Kidney (tissue), 14 donors: ENCODE measurements around the gene TSHZ2. TPM values are rescaled to one million over a fixed set of nuclear protein-coding genes. Genes with fewer than 3 reads are reported as not detected.

ENCODE experiments used
- DNase-seq, 5 donors: peaks; one replicate each; pipeline ENCODE4 v3.0.0-alpha.2; 2013 to 2020
- FAIRE-seq: peaks from 2 replicates; lab custom pipeline; 2012; peaks lifted over from hg19 to GRCh38; lab: Jason Lieb, UNC
- H3K27ac ChIP-seq, 2 donors: one replicate each; pipeline ENCODE4 v1.7.0; 2013; ENCODE audit warnings: low read depth in 2 of 2, low read length in 2 of 2, inconsistent platforms in 1 of 2
- H3K27me3 ChIP-seq: one replicate; pipeline ENCODE4 v1.7.1; 2013; ENCODE audit warnings: low read length, inconsistent platforms; ENCODE audit not compliant: control insufficient read depth, insufficient read depth
- H3K36me3 ChIP-seq, 3 donors: one replicate each; pipeline versions ENCODE4 v1.7.0 to v1.7.1; 2013; ENCODE audit warnings: low read length in 3 of 3, control low read depth in 1 of 3, inconsistent platforms in 1 of 3; ENCODE audit not compliant: insufficient read depth in 3 of 3, control insufficient read depth in 2 of 3
- H3K4me1 ChIP-seq, 3 donors: one replicate each; pipeline versions ENCODE4 v1.7.0 to v1.7.1; 2013; ENCODE audit warnings: low read length in 3 of 3, inconsistent platforms in 1 of 3, low read depth in 1 of 3; ENCODE audit not compliant: control insufficient read depth in 2 of 3, insufficient read depth in 2 of 3
- H3K4me3 ChIP-seq, 3 donors: one replicate each; pipeline versions ENCODE4 v1.7.0 to v1.8.1; 2013; ENCODE audit warnings: low read length in 3 of 3, control low read depth in 1 of 3, inconsistent platforms in 1 of 3
- H3K9ac ChIP-seq, 3 donors: one replicate each; pipeline versions ENCODE4 v1.7.0 to v1.7.1; 2013; ENCODE audit warnings: low read length in 3 of 3, control low read depth in 1 of 3, inconsistent platforms in 1 of 3
- H3K9me3 ChIP-seq, 3 donors: one replicate each; pipeline versions ENCODE4 v1.7.0 to v1.7.1; 2013; ENCODE audit warnings: low read length in 3 of 3, control low read depth in 1 of 3, inconsistent platforms in 1 of 3; ENCODE audit not compliant: control insufficient read depth in 2 of 3, insufficient read depth in 1 of 3
- intact Hi-C: fragments of 100-400 bp; cut with DNase I; formaldehyde crosslinking; loops from one replicate; pipeline ENCODE4 v1.11.1; 2022
- polyA plus RNA-seq: library from polyadenylated mRNA; stranded (reverse); fragments of 350-450 nt; fragmentation: Illumina TruSeq; extraction: RNeasy Lipid Tissue Mini Kit (QIAGEN cat#74804); gene quantifications from one replicate; pipeline ENCODE4 v1.2.3, GENCODE V29; 2014; ENCODE audit warnings: low read depth, low replicate concordance; ENCODE audit not compliant: insufficient read depth
- total RNA-seq: library from RNA; stranded (reverse); fragmentation: NEBNext Ultra II Directional; extraction: Animal tissue kit (Norgen Biotek cat#: 25700); gene quantifications from one replicate; pipeline ENCODE4 v1.2.1, GENCODE V29; 2021
- TF ChIP-seq, protein P1 (sequence below): IDR thresholded peaks from 3 replicates; pipeline ENCODE4 v1.5.1; 2012; ENCODE audit warnings: mild to moderate bottlenecking, moderate library complexity, borderline replicate concordance; ENCODE audit not compliant: insufficient read depth; ENCODE audit errors: extremely low read depth
- donor health status: control.
- donor health status: control.
- donor health status: control.
- donor health status: control.
- donor health status: control.
- donor health status: DM: yes; HTN: yes; CAD: no.
- donor health status: Normal renal cell carcinoma (clear cell type).

Gene TSHZ2
- total and polyA plus RNA-seq, 2 donors from 2014 or later = 0.86 to 15.5 TPM

DNA sequence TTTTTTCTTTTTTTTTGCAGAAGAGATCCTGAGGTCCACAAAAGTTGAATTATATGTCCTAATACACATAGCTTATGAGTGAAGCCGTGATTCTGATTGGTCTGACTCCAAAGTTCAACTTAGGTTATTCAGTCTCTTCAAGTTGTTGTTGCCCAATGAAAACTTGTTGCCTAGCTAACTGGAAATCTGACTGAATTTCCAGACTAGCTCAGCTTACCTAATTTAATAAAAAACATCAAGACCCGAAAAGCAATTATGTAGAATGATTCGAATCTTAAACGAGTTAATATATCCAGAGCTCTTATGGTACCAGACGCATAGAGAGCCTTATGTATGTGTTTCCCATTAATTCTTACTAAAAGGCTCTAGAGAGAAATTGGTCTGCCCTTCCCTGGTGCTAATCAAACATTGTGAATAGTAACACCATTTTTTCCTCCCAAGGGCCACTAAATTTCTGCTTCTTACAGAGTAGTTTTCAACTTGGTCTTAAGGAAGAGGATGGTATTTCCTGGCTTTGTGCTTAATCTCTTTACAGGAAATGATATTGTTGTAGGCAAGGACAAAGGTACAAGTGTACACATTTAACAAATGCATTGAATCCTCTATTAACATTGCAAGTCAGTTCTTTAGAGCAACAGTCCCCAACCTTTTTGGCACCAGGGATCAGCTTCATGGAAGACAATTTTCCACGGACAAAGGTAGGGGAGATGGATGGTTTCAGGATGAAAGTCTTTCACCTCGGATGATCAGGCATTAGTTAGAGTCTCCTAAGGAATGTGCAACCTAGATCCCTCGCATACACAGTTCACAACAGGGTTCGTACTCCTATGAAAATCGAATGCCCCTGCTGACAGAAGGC is 107.9 kb downstream of the TSHZ2 start:
- no peak overlapping the region for H3K9ac ChIP-seq
- H3K4me1 ChIP-seq = no peaks in the 10 kb centered on the region
- FAIRE-seq = no peak
- TF ChIP-seq, protein P1, sequence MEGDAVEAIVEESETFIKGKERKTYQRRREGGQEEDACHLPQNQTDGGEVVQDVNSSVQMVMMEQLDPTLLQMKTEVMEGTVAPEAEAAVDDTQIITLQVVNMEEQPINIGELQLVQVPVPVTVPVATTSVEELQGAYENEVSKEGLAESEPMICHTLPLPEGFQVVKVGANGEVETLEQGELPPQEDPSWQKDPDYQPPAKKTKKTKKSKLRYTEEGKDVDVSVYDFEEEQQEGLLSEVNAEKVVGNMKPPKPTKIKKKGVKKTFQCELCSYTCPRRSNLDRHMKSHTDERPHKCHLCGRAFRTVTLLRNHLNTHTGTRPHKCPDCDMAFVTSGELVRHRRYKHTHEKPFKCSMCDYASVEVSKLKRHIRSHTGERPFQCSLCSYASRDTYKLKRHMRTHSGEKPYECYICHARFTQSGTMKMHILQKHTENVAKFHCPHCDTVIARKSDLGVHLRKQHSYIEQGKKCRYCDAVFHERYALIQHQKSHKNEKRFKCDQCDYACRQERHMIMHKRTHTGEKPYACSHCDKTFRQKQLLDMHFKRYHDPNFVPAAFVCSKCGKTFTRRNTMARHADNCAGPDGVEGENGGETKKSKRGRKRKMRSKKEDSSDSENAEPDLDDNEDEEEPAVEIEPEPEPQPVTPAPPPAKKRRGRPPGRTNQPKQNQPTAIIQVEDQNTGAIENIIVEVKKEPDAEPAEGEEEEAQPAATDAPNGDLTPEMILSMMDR = no peak
- H3K27me3 ChIP-seq = no peaks in the 10 kb centered on the region
- H3K9me3 ChIP-seq = no peaks in the 10 kb centered on the region
- intact Hi-C loops = no loop called here
- H3K4me3 ChIP-seq = no peak overlapping the region
- no peaks in the 10 kb centered on the region for H3K36me3 ChIP-seq
- DNase-seq = no peak
- H3K27ac ChIP-seq = no peak overlapping the region

DNA sequence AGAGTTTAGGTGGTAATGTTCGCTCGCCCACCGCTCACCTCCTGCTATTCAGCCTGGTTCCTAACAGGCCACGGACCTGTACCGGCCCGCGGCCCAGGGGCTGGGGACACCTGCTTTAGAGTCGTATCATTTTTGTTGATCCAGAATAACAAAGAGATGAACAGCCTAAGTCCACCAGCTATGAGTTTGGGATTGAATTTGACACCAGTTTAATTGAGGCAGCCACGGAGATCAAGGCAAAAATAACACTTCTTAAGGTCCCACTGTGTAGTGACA is 108.5 kb downstream of the TSHZ2 start:
- FAIRE-seq (no peak), DNase-seq (no peak)
- TF ChIP-seq, protein P1 = no peak
- intact Hi-C loops = no loop called here
- Histone ChIP-seq H3K9me3 (no peaks in the 10 kb centered on the region), H3K4me3 (no peak overlapping the region), H3K27me3 (no peaks in the 10 kb centered on the region), H3K4me1 (no peaks in the 10 kb centered on the region), H3K27ac (no peak overlapping the region), H3K36me3 (no peaks in the 10 kb centered on the region), H3K9ac (no peak overlapping the region)

DNA sequence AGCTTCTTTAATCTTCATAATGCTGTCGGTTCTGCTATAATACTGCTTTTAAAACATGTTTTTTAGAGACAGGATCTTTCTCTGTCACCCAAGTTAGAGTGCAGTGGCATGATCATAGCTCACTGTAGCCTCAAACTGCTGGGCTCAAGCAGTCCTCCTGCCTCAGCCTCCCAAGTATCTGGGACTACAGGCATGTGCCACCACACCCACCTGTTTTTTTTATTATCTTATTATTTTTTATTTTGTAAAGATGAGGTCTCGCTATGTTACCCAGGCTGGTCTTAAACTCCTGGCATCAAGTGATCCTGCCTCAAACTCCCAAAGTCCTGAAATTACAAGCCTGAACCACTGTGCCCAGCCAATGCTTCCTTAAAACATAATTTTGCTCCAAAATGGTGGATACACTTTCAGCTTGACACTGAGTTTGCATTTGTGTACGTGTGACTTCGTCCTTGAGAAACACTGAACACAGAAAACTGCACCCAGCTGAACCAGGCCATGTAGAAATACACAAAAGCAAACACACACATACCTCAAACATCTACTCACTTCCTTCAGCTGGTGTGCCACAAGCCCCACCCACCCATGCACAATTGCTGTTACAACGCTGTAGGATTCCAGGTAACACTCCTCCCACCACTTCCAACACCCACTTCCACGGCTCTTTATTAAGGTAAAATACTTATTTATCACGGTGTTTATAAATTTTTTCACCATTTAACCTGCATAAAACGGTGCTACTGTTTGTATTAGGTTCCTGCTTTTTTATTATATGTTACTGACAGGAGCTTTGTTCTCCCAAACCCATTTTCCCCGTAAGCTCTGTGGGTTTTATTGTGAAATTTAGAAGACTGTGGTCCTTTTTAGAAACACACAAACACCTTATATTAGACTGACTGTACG is 109.1 kb downstream of the TSHZ2 start:
- Histone ChIP-seq H3K9ac (no peak overlapping the region), H3K36me3 (no peaks in the 10 kb centered on the region), H3K9me3 (no peaks in the 10 kb centered on the region), H3K4me1 (no peaks in the 10 kb centered on the region), H3K27ac (no peak overlapping the region), H3K27me3 (no peaks in the 10 kb centered on the region), H3K4me3 (no peak overlapping the region)
- intact Hi-C loops = no loop called here
- TF ChIP-seq, protein P1 = no peak
- no peak for FAIRE-seq
- DNase-seq = no peak
